Fibroblast of skin of left quadriceps (primary cell): Measurements from ENCODE around the gene DHCR24.
"Not testable (repeated sequence)": the region's sequence is repeated elsewhere in the genome, so short reads cannot be mapped to it uniquely, and the experiment has no call there.

Experiments
- DNase-seq, 2 experiments: peaks; one replicate each; pipeline ENCODE4 v3.0.0-alpha.2; 2013; ENCODE audit warnings: low read depth in 2 of 2

The DHCR24 gene

DNA sequence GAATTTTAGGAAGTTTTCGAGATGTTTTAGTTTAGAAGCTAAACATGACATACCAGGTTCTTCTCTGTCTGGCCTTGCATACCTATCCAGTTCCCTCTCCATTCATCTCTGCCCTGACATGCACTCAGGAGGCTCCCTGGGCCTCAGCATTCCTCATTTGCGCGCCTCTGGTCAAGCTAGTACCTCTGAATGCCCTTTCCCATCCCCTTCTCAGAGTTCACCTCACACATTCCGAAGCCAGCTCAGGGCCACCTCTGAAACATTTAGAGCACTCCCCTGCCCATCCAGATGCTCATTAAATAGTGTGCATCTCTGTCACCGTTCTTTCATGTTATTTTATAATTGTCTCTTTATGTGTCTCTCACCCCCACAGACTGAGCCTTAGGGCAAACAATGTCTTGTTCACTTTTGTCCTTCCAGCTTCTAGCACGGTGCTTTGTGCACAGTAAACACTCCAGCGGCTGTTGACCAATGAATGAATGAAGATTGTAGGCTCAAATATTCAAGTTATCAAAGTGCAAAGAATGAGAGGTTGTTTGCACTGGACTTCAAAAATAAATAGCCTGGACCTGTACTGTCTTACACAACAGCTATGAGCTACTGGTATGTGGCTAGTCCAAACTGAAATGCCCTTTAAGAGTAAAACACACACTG is 1.2 kb upstream of the DHCR24 start:
- DNase-seq, result no peak

DNA sequence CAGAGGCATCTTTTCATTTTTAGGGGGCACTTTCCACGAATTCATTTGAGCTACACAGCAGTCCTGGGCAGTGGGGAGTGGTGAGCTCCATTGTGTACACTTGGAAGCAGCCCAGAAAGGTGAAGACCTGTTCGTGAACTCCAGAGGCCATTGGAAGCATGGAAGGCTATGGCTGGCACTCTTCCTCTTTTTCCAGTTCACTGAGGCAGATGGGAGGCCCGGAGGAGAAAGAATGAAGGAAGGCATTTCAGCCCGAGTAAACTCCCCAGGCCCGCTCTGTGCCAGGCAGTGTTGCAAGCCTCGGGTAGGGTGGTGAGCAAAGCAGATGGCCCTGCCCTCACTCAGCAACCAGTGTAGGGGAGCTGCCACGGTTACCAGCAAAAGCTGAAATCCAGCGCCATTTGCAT is 673 bp upstream of the DHCR24 start:
- no peak for DNase-seq

DNA sequence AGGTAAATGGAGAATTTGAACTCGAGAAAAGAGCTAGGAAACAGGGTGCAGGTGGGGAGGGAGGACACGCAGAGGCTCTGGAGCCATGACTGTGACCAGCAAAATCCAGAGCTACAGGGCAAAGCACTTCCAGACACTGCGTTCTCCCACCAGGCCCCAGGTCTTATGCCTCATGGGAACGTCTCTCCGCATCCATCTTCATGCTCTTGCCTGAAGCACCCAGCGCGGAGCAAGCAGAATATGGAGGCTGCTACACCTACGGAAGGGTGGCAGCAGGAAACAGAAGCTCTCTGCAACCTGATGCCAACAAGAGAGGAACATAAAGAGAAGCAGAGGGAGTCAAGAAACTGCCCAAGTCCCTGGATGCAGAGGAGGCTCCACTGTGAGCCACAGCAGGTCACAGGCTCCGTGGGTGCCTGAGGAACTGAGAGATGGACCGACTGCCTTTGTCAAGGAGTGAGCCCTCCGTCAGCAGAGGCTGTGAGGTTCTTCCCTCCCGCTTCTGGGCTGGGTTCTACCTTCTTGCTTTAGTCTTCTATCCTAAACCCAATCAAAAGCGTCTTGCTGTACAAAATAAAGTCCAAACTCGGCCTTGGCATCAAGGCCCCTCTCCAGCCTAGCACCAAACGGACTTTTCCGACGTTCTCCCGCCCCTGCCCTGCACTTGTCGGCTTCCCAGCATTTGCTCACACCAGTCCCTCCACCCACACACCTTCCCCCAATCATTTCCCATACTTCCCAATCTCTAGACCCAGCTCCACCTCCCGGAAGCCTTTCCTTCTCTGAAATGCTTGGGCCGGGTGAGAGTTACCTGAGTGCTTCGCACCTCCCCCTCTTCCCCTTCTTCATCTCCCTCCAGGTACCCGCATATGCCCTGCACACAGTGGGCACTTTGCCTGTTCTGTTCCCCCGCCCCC is 930 bp downstream of the DHCR24 start:
- no peak for DNase-seq

DNA sequence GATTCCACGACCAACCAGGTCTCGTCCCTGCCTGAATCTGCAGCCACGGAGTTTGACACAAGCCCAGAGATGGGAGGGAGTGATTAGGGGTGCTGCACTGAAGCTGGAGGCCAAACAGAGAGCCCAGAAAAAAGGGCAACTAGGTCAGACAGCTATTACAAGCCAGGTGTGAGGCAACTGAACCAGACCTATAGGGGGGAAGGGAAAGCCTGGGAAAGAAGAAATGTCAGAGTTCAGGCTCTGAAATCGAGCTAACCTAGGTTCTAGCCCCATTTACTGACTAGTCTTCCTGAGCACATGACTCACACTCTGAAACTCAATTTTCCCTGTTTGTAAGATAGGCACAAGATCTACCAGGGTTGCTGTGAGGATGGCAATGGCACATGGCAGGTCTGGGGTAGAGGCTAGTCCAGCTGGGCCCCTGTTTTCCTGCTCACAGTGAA is 1.7 kb downstream of the DHCR24 start:
- no peak for DNase-seq

DNA sequence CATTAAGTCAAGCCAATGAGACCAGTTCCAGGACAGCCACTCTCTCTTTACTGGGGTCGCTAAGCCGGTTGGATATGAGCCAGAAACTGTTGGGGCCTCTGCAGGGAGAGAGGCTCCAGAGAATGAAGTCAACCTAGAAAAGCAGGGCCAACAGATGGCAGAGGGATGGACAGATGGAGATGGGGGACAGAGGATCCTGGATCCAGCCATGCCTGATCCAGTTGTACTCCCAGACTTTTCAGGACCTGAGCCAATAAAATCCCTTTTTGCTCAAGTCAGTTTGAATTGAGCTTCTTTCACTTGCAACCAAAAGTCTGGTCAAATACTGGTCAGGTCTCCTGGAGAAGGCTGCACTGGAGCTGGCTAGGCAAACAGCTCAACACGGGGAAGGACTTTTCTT is 2.2 kb downstream of the DHCR24 start:
- DNase-seq, result no peak

DNA sequence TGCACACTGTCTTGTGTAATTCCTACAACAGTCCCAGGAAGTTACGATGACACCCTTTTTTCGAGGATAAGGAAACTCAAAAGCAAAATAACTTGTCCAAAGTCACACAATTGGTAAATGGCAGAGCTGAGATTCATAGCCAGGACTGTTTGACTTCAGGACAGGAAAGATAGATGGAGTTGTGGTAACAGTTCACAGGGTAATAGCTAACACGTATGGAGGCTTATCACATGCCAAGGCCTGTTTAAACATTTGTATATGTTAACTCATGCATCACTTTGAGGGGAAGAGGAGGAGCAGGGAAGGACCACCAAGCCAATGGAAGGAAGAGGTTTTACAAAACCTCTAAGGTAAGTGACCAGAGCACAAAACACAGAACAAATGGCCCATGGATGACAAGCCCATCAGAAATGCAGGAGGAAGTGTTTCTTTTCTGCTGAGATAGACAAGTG is 2.8 kb downstream of the DHCR24 start:
- peak; percentile 54 to 55 for DNase-seq

DNA sequence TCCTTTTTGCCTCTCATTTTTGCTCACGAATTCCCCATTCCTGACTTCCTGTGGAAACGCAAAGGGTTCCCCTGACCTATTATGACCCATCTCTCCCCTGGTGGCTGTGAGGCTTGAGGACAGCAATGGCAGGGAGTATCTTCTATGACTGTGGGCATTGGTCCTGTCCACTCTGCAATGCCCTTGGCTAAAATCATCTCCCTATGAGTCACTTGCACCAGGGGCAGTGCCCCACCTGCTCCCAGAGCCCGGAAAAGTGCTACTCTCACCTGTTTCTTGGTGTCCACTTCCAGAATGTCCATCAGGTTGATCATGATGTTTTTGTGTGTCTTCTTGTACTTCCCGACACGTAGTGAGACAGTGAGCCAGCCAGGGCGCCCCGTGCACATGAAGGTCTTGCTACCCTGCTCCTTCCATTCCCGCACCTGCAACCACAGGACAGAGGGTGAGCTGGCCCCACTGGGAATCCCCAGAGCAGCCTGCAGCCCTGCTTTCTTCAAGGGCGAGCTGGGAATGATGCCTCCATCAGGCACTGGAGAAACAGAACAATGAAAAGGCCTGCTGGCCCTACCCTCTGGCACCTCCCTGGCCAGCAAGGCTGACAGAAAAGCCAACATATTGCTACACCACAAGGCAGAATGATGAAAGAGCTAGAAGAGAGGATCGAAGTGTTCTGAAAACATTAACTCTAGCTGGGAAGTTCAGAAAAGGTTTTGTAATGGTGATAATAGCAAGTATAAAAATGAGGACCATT is 3.5 kb downstream of the DHCR24 start:
- peak in 1 of 2 experiments; percentile 5 for DNase-seq

DNA sequence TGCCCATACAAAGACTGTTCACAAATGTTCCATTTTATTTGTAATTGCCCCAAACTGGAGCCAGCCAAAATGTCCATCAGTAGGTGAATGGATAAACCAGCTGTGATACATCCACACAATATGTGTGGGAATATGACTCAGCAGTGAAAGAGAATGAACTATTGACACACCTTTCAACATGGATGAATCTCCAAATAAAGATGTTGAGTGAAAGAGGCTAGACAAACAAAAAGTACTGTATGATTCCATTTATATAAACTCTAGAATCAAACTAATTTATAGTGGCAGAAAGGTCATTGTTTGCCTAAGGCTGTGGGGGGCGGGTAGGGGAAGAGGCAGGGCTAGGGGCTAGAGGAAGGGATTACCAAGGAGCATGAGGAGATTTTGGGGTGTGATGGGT is 4.5 kb downstream of the DHCR24 start:
- no peak for DNase-seq

DNA sequence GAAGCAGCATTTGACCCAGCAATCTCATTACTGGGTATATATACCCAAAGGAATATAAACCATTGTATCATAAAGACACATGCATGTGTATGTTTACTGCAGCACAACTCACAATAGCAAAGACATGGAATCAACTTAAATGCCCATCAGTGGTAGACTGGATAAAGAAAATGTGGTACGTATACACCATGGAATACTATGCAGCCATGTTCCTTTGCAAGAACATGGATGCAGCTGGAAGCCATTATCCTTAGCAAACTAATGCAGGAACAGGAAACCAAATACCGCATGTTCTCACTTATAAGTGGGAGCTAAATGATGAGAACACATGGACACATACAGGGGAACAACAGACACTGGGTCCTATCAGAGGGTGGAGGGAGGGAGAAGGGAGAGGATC is 5.4 kb downstream of the DHCR24 start:
- DNase-seq, result not testable (repeated sequence)

DNA sequence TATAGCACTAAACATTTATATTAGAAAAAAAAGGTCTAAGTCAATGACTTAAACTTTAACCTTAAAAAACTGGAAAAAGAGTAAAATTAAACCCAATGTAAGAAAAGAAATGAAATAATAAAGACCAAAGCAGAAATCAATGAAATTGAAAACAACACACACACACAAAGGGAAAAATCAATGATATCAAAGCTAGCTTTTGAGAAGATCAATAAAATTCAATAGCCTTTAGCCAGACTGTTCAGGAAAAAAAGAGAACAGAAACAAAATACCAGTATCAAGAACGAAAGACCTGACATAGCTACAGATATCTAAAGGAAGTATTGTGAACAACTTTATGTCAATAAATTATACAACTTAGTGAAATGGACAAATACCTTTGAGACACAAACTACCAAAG is 7.1 kb downstream of the DHCR24 start:
- DNase-seq, result no peak

DNA sequence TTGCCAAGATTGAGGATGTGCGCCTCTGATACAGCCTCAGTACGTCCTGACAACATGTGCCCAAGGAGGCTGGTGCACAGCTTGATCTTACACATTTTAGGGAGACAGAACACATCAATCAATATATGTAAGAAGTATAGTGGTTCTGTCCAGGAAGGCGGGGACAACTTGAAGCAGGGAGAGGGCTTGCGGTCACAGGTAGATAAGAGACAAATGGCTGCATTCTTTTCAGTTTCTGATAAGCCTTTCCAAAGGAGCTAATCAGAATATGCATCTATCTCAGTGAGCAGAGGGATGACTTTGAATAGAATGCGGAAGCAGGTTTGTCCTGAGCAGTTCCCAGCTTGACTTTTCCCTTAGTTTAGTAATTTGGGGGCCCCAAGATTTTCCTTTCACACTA is 10.2 kb downstream of the DHCR24 start:
- no peak for DNase-seq

DNA sequence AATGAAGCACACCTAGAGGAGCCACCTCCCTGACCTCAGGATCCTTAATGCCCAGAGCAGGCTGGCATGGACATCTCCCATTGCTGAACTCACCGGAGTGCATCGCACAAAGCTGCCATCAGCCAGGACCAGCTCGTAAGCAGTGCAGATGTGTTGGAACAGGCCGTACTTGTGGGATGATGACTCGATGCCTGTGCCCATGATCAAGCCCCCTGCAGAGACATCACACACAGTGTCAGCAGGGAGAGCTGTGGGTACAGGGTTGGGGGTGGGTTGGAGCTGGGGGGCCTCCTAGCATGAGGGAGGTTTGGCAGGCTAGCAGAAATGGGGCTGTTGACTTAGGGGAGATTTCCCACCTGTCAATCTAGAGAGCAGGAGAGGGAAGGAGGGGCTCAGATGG is 12.0 kb downstream of the DHCR24 start:
- no peak for DNase-seq

DNA sequence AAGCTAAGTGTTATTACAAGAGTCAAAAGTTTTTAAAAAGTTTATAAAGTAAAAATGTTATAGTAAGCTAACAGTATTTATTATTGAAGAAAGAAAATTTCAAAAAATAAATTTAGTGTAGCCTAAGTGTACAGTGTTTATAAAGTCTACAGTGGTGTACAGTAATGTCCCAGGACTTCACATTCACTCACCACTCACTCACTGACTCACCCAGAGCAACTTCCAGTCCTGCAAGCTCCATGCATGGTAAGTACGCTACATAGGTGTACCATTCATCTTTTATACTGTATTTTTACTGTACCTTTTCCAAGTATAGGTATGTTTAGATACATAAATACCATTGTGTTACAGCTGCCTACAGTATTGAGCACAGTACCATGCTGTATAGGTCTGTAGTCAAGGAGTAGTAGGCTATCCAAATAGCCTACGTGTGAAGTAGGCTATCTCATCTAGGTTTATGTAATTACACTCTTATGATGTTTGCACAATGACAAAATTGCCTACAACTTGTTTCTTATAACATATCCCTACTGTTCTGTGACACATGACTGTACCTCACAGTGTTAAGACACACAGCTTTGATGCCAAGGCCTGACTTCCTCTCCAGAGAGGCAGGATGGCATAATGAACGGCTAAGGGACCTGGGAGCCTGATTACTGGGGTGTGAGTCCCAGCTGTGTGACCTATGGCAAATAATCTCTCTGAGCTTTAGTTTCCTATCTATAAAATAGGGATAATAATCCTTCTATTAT is 12.7 kb downstream of the DHCR24 start:
- DNase-seq, result no peak

DNA sequence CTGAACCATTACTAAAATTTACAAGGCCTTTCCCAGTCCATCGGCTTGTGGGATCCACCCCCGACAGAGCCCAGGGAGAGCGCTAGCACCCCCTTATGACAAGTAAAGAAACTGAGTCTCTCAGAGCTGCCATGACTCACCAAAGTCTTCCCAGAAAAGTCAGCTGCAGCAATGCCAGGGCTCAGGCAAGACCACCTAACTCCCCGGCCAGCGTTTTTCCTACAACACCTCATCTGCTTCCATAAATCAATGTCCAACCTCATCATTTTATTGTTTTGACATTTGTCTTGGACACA is 15.0 kb downstream of the DHCR24 start:
- no peak for DNase-seq

DNA sequence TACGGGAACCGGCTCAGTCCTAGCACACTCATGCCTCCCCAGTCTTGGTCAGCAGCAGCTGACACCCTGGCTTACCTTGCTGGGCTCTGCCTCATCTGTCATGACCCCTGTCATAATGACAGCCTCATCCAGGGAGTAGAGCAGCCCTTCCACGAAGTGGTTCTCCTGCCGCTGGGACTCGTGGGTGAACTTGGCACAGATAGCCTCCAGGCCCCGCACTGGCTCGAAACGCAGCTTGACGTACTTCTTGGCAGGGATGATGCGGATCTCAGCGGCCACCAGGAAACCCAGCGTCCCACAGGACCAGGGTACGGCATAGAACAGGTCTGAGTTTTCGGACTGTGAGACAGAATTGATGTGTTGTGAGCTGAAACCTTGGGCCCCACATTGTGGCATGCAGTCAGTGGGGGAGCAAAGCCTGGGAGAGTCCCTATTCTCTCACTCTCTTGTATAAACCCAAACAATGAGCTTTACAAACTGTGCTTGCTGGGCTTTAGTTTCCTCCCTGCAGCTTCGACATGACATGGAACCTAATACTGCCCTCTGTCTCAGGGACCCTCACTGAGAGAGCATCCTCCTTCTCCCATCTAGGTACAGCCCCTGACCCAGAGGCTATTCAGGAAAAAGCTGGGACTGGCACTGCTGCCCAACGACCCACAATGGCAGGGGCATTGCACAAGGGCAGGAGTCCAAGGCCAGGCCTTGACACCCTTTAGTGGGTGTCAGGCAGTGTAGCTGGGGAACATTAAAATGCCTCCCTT is 15.5 kb downstream of the DHCR24 start:
- DNase-seq, result no peak

DNA sequence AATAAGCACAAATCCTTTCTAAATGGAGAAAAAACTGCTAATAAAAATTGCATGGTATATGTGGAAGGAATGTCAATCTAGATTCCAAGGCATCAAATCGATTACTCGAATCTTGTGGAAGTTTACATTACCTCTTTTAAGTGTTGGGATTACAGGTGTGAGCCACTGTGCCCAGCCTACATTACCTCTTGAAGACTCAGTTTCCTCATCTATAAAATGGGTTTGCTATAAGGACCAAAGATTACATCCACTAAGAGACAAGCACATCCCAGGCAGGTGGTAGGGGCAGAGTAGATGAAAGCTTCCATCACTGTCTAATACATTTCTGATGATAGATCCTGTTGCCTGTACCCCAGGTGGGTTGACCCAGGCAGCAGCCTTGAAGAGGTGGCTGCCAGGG is 16.1 kb downstream of the DHCR24 start:
- DNase-seq, result no peak

DNA sequence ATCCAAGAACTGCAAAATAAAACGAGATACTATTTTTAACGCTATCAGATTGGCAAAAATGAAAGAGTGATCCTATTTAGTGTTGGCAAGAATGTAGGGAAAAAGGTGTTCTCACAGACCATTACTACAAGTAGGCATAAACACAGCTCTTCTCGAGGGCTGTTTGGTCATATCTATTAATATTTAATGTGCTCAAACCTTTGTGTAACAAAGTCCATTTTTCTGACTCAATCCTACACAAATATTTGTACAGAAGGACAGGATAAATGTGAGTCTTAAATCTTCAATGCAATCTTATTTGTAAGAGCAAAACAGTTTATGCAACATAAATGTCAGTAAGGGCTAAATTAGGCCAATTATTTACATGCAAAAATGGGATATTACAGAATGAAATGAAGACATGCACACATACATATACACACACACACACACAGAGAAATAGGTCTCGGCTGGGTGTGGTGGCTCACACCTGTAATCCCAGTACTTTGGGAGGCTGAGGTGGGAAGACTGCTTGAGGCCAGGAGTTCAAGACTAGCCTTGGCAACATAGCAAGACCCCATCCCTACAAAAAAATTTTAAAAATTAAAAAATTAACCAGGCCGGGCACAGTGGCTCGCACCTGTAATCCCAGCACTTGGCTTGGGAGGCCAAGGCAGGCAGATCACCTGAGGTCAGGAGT is 17.7 kb downstream of the DHCR24 start:
- no peak for DNase-seq

DNA sequence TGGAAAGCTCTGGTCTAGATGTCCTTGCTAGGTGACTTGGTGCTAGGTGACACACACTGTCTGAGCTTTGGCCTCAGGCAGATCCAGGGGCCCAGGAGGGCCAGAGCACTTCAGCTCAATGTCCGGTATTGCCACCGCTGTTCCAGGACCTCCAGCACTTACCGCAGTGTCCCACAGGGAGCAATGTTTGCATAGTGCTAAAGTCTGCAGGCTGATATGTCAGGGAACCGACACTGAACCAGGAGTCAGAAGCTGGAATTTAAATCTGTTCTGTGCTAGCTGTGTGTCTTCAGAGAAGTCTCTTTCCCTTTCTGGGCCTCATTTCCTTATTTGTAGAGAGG is 19.3 kb downstream of the DHCR24 start:
- DNase-seq, result no peak

DNA sequence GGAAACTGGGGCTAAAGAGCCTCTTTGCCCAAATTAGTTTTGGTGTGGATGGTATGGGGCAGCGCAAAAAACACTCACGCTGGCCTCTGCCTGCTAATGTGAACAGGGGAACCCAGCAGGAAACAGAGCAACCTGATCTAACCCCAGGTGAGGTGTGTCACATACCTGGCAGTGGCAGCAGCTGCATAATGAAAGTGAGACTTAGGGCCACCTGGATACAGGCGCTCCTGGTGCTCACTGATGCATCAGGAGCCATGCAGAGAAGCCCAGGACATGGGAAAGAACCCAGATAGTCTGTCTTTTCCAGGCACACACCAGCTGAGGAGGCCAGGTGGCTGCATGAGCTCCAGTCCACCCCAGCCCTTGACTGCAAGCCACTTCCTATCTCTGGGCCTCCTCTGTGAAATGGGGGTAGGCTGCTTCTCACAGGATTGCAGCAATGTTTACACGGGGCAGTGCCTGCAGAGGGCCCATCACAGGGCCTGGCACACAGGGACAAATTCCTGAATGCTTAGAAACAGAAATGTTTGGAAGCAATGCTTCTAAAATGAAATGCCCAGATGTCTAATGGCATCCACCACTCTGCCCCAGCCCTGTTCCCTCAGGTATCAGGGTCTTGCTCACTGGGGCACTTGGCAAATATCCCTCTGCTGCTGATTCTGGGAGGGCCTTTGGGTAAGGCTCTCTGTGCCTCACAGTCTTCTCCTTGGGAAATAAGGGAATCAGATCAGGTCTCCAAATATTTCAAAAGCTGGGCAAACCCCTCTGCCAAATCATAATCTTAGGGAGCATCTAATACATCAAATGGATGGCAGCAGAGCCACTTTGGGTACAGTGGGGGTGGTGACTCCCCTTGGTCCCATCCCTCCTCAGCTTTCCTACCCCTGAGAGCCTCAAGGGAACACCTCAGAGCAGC is 19.9 kb downstream of the DHCR24 start:
- no peak for DNase-seq
